Superior temporal gyrus (tissue), 1 donor: ENCODE measurements around the gene LAMB1.

Source experiments
- DNase-seq: peaks from one replicate; pipeline ENCODE4 v3.0.0-alpha.2; 2016; ENCODE audit errors: extremely low spot score

Gene LAMB1

DNA sequence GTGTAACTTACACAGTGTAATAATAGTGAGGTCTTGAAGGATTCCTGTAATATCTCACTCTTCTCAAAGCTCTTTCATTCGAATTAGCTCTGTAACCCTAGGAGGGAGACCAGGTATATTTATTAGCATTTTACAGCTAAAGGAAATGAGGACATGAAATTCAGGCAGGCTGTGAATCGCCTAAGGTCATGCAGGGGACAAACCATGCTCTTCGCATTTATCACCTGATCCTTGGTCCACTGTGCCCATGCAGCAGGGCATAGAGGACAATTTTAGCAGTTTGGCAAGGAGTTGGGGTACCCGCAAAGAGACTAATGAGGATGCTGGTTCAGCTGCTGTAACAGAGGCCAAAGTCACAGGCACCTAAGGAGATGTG lies 14.8 kb upstream of the LAMB1 start:
- DNase-seq, result no peak

DNA sequence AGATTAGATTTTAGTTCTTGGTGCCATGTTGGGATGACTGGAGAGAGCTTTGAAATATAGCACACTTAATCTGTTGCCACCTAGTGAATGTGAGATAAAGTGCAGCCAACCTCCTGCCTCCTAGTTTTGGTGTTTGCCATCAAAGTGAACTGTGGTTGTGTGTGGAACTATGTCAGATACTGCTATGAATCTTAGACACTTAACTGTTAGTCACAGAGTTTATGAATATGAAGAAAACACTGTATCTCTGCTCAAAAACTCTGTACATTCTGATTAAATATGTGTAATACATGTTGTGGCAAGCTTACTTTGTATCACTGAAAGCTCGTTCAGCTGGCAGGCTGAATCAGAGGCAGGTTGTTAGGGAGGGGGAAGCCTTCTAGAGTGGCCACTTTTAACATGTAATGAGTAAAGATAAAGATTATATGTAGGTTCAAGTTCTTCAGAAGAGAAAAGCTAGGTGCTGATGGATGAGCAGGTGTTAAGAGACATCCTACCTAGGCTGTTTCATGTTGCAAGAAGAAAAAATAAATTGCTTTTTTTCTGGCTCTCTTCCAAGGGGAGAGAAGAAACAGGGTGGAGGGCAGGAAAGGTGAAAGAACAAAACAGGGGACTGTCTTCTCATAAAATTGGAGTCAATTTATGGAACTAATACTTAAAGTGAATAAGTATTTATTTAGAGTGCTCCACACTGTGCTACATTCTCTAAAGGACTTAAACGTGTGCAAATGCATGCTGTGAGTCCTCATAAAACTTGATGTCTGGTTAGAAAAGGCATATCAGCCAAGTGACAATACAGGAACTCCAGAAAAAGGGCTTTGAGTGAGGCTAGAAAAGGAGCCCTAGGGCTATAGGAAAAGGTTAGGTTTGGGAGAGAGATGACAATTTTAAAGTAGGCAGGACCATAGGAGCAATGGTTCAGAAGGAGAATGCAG lies 14.1 kb upstream of the LAMB1 start:
- no peak for DNase-seq

DNA sequence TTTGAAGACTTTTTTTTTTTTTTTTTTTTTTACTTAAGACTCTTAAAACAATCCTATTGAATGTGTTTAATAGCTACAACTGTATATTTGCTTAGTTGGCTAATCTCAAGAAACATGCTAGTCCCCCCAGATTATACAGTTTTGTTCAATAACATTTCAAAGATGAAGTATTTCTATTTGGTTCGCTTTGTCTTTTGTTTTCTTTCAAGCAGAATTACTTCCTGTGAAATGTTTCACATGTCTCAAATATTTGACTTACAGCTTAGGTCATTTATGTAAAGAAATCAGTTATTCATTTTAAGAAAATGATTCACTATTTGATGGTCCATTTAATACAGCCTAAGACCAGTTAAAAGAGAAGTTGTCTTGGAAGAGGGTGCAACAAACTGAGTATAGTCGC lies 12.8 kb upstream of the LAMB1 start:
- DNase-seq, result no peak

DNA sequence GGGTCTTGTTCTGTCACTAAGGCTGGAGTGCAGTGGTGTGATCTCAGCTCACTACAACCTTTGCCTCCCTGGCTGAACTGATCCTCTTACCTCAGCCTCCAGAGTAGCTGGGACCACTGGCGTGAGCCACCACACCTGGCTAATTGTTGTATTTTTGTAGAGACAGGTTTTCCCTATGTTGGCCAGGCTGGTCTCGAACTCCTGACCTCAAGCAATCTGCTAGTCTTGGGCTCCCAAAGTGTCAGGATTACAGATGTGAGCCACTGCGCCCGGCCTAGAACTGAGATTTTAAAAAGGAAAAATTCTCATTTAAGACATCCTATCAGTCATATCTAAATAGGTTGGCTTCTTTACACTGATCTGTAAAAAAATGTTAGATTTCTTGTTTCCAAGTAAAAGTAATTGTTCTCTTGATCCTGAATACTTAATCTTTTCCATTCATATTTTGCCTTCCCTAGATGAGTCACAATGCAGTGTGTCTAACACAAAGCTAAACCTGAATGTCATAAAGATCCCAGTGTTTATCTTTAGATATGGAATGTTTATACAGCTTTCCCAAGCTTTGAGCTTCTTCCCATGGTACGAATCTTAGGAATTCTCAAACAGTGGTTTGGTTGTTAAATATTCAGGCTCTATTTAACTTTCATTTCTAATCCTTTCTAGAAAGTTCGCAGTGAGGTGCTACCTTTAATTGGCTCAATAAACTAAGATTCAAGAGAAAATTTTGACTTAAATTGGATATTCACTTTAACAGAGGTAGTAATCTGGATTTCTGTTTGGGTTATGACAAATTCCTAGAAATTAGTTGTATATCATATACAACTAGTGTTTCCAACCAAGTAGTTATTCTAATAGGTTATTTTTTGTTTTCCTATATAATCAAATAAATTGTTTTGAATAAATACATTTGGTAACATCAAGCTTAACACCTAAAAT lies 12.1 kb upstream of the LAMB1 start:
- no peak for DNase-seq

DNA sequence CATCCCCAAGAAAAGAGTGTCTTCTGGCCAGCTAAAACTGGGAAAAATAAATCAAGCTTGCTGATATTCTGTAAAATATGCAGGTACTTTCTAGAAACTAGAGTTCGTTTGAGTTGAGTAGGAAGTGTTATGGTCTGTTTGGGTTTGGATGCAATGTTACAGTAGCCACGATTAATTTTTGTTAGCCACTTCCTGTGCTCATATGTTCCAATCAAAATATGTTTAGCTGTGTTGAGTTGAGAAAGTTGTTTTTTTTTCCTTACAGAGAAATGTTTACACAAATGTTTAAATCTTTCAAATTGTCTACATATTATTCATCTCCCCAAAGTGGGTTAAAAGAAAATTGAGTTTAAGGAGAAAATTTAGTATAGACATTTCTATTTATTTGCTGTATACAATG lies 11.3 kb upstream of the LAMB1 start:
- no peak for DNase-seq

DNA sequence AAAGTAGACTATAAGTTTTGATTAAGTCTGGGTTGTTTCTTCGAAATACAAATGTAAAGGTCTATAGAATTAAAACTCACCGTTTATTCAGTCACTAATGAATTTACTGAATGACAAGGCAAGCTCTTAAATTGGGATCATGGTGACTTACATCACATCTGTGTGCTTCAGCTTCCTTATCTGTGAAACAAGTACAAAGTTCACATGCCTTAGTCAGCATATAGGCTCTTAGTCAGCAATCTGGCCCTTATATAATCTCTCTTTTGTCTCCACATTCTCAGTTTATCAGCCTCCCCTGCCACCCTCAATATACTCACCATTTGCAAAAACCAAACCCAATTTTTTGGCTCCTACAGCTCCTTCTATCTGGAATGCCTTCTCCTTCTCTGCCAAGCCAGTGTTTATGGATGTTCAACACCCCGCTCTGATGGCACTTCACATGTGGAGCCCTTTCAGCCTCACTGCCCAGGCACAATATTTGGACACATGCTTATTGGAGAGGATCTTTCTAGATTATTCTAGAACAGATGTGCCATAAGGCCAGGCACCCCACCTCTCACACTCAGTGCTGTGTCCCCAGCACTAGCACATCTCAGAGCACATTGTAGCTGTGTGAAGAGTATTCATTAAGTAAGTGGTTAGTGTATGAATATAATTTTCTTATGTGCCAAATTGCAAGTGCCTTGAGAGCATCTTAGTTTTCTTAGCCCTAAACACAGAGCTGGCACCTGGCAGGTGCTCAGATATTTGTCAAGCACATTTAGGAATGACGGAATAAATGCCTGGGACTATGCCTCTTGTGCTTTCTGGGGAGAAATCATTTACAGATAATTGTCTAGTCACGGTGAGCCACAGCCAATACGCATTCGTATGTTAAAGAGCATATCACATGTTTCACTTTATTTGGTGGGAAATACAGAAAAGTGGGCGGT lies 9.8 kb upstream of the LAMB1 start:
- no peak for DNase-seq

DNA sequence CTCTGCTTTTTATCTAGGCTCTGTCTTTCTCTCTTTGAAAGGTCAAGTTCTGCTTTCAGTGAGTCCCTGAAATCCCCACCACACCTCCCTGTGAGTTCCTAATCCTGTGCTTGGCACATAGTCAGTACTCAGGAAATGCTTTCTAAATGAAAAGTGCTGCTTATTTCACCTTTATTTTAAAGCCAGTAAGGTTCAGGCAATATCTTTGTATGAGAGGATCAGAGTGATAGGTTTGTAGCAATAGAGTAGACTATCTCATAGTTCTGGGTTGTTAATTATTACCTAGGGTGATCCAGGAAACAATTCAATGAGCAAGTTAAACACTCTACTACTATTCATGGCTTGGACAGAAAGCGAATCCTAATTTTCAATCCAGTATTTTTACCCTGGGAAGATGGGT lies 7.4 kb upstream of the LAMB1 start:
- no peak for DNase-seq

DNA sequence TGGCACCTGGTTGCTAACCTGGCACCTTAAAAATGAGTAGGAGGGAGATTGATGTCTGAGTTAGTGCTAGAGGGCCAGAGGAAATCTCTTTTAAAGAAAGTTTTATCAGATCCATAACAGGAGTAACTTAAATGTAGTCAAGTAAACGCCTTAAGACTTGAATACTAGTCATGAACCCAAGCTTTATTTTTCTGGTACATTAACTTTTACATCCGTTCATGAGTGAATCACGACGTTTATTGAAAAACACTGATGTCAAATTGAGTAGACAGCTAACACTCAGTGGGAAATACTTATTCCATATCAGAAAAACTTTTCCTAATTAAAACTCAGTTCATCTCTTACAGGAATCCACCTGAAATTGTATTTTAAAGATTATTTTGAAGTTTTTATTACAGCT lies 6.9 kb upstream of the LAMB1 start:
- no peak for DNase-seq

DNA sequence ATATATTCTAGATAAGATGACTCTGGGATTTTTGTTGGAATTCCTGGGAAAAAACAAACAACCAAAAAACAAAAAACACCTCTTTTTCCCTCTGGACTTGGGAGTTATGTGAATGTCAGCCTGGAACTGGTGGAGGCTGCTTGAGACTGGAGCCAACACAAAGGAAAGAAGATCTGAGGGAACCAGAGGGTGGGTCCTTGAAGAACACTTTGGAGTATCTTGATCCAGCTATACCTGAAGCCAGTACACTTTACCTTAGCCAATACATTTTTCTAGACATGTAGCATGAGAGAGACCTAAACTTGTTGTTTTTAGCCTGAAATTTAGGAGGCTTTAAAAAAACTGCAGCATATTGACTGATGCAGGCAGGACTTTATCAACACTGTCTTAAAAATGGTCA lies 5.9 kb upstream of the LAMB1 start:
- DNase-seq, result no peak

DNA sequence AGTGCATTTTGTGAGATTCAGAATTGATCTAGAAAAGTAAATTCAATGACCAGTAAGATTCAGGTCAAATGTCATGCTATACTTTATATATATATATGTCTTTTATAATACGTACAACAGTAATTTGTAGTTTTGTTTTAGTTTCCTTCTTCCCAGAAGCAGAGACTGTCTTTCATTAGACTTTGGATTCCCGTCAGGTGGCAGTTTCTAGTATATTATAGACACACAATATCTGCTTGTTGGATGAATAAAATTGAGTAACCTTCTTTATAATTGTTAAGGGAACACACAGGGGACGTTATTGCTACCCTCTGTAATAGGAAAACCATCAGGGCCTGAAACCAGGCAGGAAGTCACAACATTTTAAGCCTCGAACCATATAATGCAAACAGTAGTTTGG lies 5.3 kb upstream of the LAMB1 start:
- DNase-seq, result no peak

DNA sequence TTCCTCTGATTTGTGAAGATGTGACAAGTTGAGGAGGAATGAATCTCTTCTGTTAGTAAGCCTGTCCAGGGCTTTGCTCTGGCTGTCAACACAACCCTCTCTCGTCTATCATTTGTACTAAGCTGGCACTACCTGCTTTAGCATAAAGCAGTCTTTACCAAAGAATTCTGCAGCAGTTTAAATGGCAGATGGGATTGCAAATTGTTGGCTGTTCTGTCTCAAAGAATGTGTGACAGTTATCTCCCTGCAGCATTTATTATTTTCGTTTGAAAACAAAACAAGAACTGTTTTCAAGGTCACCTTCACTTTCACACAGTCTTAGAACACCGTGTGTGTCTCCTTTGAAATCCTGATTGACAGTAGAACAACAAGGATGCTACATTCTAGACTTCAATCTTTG lies 4.8 kb upstream of the LAMB1 start:
- no peak for DNase-seq

DNA sequence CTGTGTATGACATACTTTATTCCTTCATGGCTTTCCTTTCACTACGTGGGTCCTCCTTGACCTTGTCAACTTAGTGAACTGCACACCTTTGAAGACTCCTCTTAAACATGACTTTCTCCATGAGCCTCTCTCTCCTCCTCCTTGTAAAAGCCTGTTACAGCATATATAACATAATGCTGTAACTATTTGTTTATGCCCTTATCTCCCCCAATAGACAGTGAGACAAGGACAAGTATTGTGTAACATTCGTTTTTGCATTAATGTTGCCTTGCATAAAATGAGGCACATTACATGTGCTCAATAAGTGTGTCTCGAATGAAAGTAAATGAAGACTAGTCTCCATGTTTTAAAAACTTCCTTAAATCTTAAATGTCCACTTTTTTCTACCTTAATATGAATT lies 4.3 kb upstream of the LAMB1 start:
- DNase-seq, result no peak

DNA sequence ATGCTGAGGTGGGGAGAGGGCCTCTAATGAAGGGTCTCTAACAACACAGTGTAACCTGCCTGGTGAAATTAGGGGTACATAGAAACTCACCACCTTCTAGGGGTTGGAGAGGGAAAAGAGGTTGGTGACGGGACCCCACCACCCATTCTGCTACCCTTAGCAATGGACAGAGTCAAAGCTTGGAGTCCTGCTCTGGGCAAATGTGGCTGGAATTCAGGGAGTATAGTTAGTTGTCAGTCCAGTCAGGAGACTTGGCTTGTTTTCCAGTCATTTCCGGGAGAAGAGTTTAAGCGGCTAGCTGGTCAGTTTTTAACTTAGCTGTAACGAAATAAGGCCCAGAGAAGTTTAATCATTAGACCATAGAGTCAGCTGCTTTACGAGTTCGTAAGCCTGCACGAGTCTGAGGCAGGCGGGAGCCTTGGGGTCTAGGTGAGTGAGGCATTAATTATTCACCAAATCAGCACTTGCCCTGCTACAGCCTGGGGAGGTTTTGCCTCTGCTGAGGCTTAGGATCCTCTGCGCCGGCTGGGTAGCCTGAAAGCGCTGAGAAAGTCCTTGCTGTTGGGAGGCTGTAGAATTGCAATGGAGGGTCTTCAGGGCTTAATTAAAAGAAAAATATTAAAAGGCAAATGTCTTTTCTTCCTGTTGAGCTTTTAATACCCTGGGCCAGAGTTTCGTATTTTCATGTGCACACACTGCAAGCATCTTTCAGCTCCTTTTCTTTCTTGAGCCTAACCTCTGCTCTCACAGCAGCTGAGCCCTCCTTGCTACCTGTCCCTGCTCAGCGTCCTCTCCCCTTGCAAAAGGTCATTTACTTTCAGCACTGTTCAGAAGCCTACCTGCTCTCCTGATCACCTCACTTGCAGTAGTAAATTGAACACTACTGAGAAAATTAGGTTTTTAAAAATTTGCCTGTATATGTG lies 1.5 kb upstream of the LAMB1 start:
- DNase-seq, result no peak

DNA sequence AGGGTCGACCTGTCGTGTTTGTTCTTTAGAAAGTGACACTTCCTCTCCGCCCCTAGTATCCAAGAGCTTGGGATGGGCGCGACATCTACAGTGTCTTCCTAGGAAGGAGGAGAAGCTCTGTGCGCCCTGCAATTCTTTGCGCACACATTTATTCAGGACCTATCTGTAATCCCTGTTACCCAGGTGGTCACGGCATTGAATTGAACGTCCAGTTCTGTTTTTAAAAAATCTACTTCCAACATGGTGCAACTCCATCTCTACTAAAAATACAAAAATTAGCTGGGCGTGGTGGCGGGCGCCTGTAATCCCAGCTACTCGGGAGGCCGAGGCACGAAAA lies 606 bp upstream of the LAMB1 start:
- DNase-seq, result no peak

DNA sequence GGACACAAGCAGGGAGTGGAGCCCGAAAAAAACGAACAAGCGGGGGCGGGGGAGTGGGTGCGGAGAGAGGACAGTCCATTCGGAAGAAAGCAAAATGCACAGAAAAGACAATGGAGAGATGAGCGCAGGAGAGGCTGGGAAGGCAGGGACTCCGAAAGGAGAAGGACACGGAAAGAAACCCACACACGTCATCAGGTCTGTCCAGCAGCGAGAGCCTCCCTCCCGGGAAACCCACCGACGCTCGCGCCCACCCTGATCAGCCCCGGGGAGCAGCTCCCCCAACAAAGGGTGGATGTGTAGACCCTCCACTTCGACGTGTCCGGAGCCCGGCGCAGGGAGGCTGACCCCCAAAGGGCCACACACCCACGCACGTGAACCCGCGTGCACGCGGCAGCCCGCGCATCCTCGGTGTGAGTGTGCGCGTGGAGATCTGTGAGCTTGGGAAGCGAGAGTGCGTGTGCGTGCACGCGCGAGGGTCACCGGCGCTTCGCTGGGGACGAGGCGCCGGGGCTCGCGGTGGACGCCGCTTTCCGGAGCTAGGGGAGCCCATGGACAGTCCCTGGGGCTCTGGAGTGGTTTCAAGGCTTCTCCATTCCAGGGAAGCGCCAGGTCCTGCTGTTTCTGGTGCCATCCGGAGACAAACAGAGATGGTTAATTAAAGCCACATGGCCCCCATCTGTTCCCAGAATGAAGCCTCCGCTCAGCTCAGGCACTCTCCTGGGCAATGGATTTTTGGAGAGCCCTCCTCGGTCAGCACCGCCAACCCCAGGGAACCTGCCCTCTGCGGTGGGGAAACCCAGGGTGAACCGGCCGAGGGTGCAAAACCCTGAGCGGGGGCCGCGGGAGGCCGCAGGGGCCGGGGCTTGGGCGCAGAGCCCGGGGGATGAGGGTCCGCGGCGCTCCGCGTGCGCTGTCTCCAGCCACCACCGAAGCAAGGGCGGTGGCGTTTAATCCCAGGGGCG lies 916 bp downstream of the LAMB1 start:
- no peak for DNase-seq

DNA sequence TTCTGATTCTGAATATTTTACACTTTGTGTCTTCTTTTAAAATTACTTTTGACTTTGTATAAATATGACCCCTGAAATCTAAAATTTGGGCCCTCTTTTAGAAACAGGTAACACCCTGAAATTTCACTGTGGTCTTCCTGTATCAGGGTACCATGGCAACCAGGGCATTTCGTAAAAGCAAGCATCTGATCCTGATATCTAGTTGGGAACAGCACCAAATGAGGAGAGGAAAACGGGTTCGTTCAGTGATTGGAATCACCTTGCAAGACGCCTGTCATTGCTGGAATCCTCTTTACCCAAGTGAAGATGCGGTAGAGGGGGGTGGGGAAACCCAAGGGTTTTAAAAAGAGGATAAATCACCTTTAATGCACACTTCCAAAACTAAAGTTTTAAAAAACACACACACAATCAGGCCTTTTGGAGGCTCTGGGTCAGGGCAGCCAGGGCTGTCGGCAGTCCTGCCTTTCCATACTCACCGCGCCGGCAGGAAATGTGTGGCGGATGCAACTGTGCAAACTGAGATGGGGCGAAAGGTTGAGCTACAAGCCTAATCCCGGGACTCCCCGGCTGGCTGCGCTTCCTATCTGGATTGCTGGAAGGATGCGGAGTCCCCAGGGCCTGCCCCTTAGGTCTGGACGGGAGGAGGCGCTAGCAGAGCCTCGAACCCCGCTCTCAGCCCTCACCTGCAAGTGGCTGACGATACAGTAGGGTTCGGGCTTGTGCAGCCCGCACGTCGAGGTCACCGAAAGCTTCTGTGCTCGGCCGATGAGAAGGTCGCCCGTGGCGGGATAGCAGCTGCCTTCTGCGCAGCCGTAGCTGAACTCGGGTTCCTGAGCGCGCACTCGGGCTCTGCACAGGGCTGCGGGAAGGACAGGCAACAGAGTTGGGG lies 1.8 kb downstream of the LAMB1 start:
- DNase-seq, result no peak

DNA sequence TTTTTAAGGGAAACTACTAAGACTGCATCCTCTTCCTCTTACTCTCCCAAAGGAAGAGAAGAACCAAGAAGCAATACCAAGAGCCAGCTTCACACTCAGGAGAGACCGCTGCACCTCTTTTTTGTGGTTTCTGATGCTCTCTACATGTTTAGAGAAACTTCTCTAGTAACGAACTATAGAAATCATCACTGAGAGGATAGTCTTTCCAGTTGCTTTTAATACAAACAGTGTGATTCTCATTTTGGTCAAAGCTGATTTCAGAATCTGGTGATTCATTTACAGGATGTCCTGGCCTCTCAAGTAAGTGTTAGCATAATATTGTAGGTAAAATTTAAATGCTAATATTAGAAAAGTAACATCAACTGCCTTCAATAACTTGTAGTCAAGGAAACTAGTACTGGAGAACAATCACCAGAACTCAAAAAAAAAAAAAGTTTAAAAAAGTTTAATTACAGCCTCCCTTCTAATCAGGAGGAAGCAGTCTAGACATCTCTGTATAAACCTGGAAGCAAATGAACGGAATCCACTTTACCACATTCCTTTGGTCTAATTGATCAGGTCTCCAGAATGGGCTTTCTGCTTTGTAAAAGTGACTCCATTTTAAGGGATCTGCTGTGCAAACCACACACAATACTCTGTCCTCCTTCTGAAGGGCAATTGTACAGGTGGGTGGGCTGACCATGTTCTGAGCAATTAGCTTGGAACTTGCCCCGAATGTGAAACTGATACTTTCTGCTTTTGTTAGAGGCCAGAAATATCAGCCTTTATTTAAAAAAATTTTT lies 3.0 kb downstream of the LAMB1 start:
- DNase-seq, result no peak
